T-helper 1 cell treated with Interleukin-12 subunit alpha and Interleukin-12 subunit beta and Interleukin-4 antibody, amounts not matched to agents 30 μg/mL and 1 μg/mL, for 36 hours (primary cell): ENCODE measurements around the gene ZNF266.

Source experiments
- H3K27ac Mint-ChIP-seq: one replicate; pipeline ENCODE4 v1.8.0; 2021; ENCODE audit warnings: mild to moderate bottlenecking, mixed read lengths
- H3K27me3 Mint-ChIP-seq: one replicate; pipeline ENCODE4 v1.8.0; 2021; ENCODE audit warnings: low read depth, mixed read lengths
- H3K36me3 Mint-ChIP-seq: one replicate; pipeline ENCODE4 v1.8.0; 2021; ENCODE audit warnings: low read depth, mixed read lengths
- H3K4me1 Mint-ChIP-seq: one replicate; pipeline ENCODE4 v1.8.0; 2021; ENCODE audit warnings: low read depth, mixed read lengths
- H3K4me3 Mint-ChIP-seq: one replicate; pipeline ENCODE4 v1.8.0; 2021; ENCODE audit warnings: mild to moderate bottlenecking, moderate library complexity, mixed read lengths
- H3K9me3 Mint-ChIP-seq: one replicate; pipeline ENCODE4 v1.8.0; 2021; ENCODE audit warnings: mixed read lengths

ZNF266 gene

GRCh38 chr19:9435279-9436268 is at the start of gene ZNF266:
Gene ZNF266, minus strand, starts transcription at chr19:9435573. Its CDS starts 15,484 bp downstream, at chr19:9420089.
- peak within 1 kb of the TSS; percentile 95 for H3K4me3 Mint-ChIP-seq
- peaks cover 38% of the 10 kb centered on the region for H3K36me3 Mint-ChIP-seq
- H3K9me3 Mint-ChIP-seq, result peaks cover 14% of the 10 kb centered on the region
- no peaks in the 10 kb centered on the region for H3K27me3 Mint-ChIP-seq
- peaks cover 15% of the 10 kb centered on the region for H3K4me1 Mint-ChIP-seq
- H3K27ac Mint-ChIP-seq, result peak within 1 kb of the TSS; percentile 97

- Mint-ChIP-seq H3K27ac (no peak overlapping the region), H3K36me3 (peaks cover 2% of the 10 kb centered on the region), H3K4me1 (no peaks in the 10 kb centered on the region), H3K9me3 (peaks cover 63% of the 10 kb centered on the region), H3K4me3 (no peak overlapping the region), H3K27me3 (no peaks in the 10 kb centered on the region)
These were observed 49.8 kb upstream of the ZNF266 start for GRCh38 chr19:9485140-9485539.

- Mint-ChIP-seq H3K4me1 (no peaks in the 10 kb centered on the region), H3K27me3 (no peaks in the 10 kb centered on the region), H3K4me3 (no peak overlapping the region), H3K36me3 (no peaks in the 10 kb centered on the region), H3K9me3 (peaks cover 77% of the 10 kb centered on the region), H3K27ac (no peak overlapping the region)
These were observed 39.6 kb upstream of the ZNF266 start for GRCh38 chr19:9474975-9475374.

- H3K27me3 Mint-ChIP-seq, result no peaks in the 10 kb centered on the region
- peaks cover 3% of the 10 kb centered on the region for H3K36me3 Mint-ChIP-seq
- no peak overlapping the region for H3K27ac Mint-ChIP-seq
- H3K4me3 Mint-ChIP-seq, result no peak overlapping the region
- no peaks in the 10 kb centered on the region for H3K4me1 Mint-ChIP-seq
- H3K9me3 Mint-ChIP-seq, result peaks cover 69% of the 10 kb centered on the region
These were observed 31.8 kb upstream of the ZNF266 start for GRCh38 chr19:9467161-9467560.

GRCh38 chr19:9461938-9462337 is 26.6 kb upstream of the ZNF266 start:
- H3K4me1 Mint-ChIP-seq, result no peaks in the 10 kb centered on the region
- no peaks in the 10 kb centered on the region for H3K27me3 Mint-ChIP-seq
- peaks cover under 1% of the 10 kb centered on the region for H3K36me3 Mint-ChIP-seq
- H3K4me3 Mint-ChIP-seq, result no peak overlapping the region
- H3K27ac Mint-ChIP-seq, result no peak overlapping the region
- peaks cover 76% of the 10 kb centered on the region for H3K9me3 Mint-ChIP-seq

- Mint-ChIP-seq H3K4me1 (no peaks in the 10 kb centered on the region), H3K36me3 (no peaks in the 10 kb centered on the region), H3K27ac (no peak overlapping the region), H3K4me3 (no peak overlapping the region), H3K9me3 (peaks cover 92% of the 10 kb centered on the region), H3K27me3 (no peaks in the 10 kb centered on the region)
These were observed 20.8 kb upstream of the ZNF266 start for GRCh38 chr19:9456018-9456689.

- peaks cover 82% of the 10 kb centered on the region for H3K9me3 Mint-ChIP-seq
These were observed 18.6 kb upstream of the ZNF266 start for GRCh38 chr19:9453953-9454352.

GRCh38 chr19:9445037-9445436 is 9.7 kb upstream of the ZNF266 start:
- no peaks in the 10 kb centered on the region for H3K27me3 Mint-ChIP-seq
- peaks cover 14% of the 10 kb centered on the region for H3K36me3 Mint-ChIP-seq
- H3K4me1 Mint-ChIP-seq, result no peaks in the 10 kb centered on the region
- H3K9me3 Mint-ChIP-seq, result peaks cover 56% of the 10 kb centered on the region
- no peak overlapping the region for H3K4me3 Mint-ChIP-seq
- no peak overlapping the region for H3K27ac Mint-ChIP-seq

More at GRCh38 chr19:9453953-9454352, 18.6 kb upstream of the ZNF266 start:
- Mint-ChIP-seq H3K27ac (no peak overlapping the region), H3K36me3 (peaks cover 3% of the 10 kb centered on the region), H3K4me3 (no peak overlapping the region), H3K27me3 (no peaks in the 10 kb centered on the region), H3K4me1 (no peaks in the 10 kb centered on the region)

- H3K27ac Mint-ChIP-seq, result peak overlapping the region; percentile 97
- peaks cover 13% of the 10 kb centered on the region for H3K9me3 Mint-ChIP-seq
- H3K4me3 Mint-ChIP-seq, result peak overlapping the region; percentile 95
- peaks cover 15% of the 10 kb centered on the region for H3K4me1 Mint-ChIP-seq
- peaks cover 30% of the 10 kb centered on the region for H3K36me3 Mint-ChIP-seq
- H3K27me3 Mint-ChIP-seq, result no peaks in the 10 kb centered on the region
These were observed 985 bp upstream of the ZNF266 start for GRCh38 chr19:9436358-9436757.

- Mint-ChIP-seq H3K4me1 (peaks cover 14% of the 10 kb centered on the region), H3K4me3 (no peak overlapping the region), H3K9me3 (peaks cover 32% of the 10 kb centered on the region), H3K27me3 (no peaks in the 10 kb centered on the region), H3K27ac (no peak overlapping the region), H3K36me3 (peaks cover 67% of the 10 kb centered on the region)
These were observed 3.9 kb downstream of the ZNF266 start for GRCh38 chr19:9431475-9431874.

- peaks cover 32% of the 10 kb centered on the region for H3K9me3 Mint-ChIP-seq
- no peaks in the 10 kb centered on the region for H3K27me3 Mint-ChIP-seq
- peaks cover 76% of the 10 kb centered on the region for H3K36me3 Mint-ChIP-seq
- peaks cover 9% of the 10 kb centered on the region for H3K4me1 Mint-ChIP-seq
- no peak overlapping the region for H3K27ac Mint-ChIP-seq
- H3K4me3 Mint-ChIP-seq, result no peak overlapping the region
These were observed 4.9 kb downstream of the ZNF266 start for GRCh38 chr19:9430444-9430843.

- H3K4me3 Mint-ChIP-seq, result no peak overlapping the region
- no peak overlapping the region for H3K27ac Mint-ChIP-seq
- peaks cover 52% of the 10 kb centered on the region for H3K9me3 Mint-ChIP-seq
- no peaks in the 10 kb centered on the region for H3K4me1 Mint-ChIP-seq
- no peaks in the 10 kb centered on the region for H3K27me3 Mint-ChIP-seq
- peaks cover 86% of the 10 kb centered on the region for H3K36me3 Mint-ChIP-seq
These were observed 7.4 kb downstream of the ZNF266 start for GRCh38 chr19:9427941-9428340.

- H3K27me3 Mint-ChIP-seq, result no peaks in the 10 kb centered on the region
- H3K27ac Mint-ChIP-seq, result no peak overlapping the region
- peaks cover 65% of the 10 kb centered on the region for H3K36me3 Mint-ChIP-seq
- no peaks in the 10 kb centered on the region for H3K4me1 Mint-ChIP-seq
- peaks cover 79% of the 10 kb centered on the region for H3K9me3 Mint-ChIP-seq
- no peak overlapping the region for H3K4me3 Mint-ChIP-seq
These were observed 22.0 kb downstream of the ZNF266 start for GRCh38 chr19:9413240-9413954.

GRCh38 chr19:9407827-9408226 is 27.5 kb downstream of the ZNF266 start:
- Mint-ChIP-seq H3K4me1 (no peaks in the 10 kb centered on the region), H3K9me3 (peaks cover 79% of the 10 kb centered on the region), H3K36me3 (peaks cover 20% of the 10 kb centered on the region), H3K27me3 (no peaks in the 10 kb centered on the region), H3K27ac (no peak overlapping the region), H3K4me3 (no peak overlapping the region)
